Breast epithelium (tissue), 4 donors: ENCODE data around the gene PLCB4. TPM values are rescaled to one million over a fixed set of nuclear protein-coding genes. Genes with fewer than 3 reads are reported as not detected.

Source experiments
- DNase-seq, 2 donors: peaks; one replicate each; pipeline ENCODE4 v3.0.0-alpha.2; 2019; ENCODE audit warnings: low spot score in 2 of 2
- H3K27ac ChIP-seq, 2 donors: fragments of 200-600 bp; sonication (generic) in 1 of 2; one replicate each; pipeline ENCODE4 v1.5.1; 2016 to 2019; ENCODE audit warnings: mild to moderate bottlenecking in 1 of 2
- H3K27me3 ChIP-seq, 2 donors: fragments of 200-600 bp; sonication (generic) in 1 of 2; one replicate each; pipeline versions ENCODE4 v1.5.1 to v1.6.0; 2017 to 2019; ENCODE audit warnings: control low read depth in 1 of 2, mild to moderate bottlenecking in 1 of 2
- H3K36me3 ChIP-seq: fragments of 200-600 bp; one replicate; pipeline ENCODE4 v1.5.1; 2019
- H3K4me1 ChIP-seq, 2 donors: fragments of 200-600 bp; sonication (generic); one replicate each; pipeline ENCODE4 v1.5.1; 2016 to 2019; ENCODE audit warnings: control low read depth in 1 of 2
- H3K4me3 ChIP-seq, 3 donors: fragments of 200-600 bp; sonication (generic); 1 replicate in 2 of 3; 2 replicates in 1 of 3; pipeline ENCODE4 v1.5.1; 2016 to 2019; ENCODE audit warnings: mild to moderate bottlenecking in 3 of 3, moderate library complexity in 2 of 3
- H3K9me3 ChIP-seq, 2 donors: fragments of 200-600 bp; sonication (generic) in 1 of 2; one replicate each; pipeline ENCODE4 v1.5.1; 2016 to 2019; ENCODE audit warnings: control low read depth in 1 of 2
- POLR2A ChIP-seq: fragments of 450-650 bp; IDR thresholded peaks from one replicate; pipeline ENCODE4 v1.6.1; 2016; ENCODE audit warnings: antibody characterized with exemption, mild to moderate bottlenecking, moderate library complexity
- POLR2AphosphoS5 ChIP-seq, 3 donors: sonication (generic); formaldehyde crosslinking; IDR thresholded peaks; one replicate each; pipeline ENCODE4 v1.6.1; 2017; ENCODE audit warnings: antibody characterized with exemption in 3 of 3
- intact Hi-C: fragments of 100-400 bp; cut with DNase I; formaldehyde crosslinking; loops from one replicate; pipeline ENCODE4 v1.15.1; 2023; ENCODE audit warnings: low total_unique reads
- total RNA-seq, 3 donors: library from RNA; depleted of rRNA; stranded (reverse); fragments of >200 nt; gene quantifications; one replicate each; pipeline ENCODE4 v1.1.0, GENCODE V29; 2016
- TF ChIP-seq, protein P1 (sequence below), 3 donors: fragments of 450-650 bp; IDR thresholded peaks; one replicate each; pipeline ENCODE4 v1.5.1; 2016 to 2017; ENCODE audit warnings: antibody characterized with exemption in 3 of 3, mild to moderate bottlenecking in 3 of 3, moderate library complexity in 3 of 3

The PLCB4 gene
- total RNA-seq, 3 donors from 2014 or later: 9.4 to 17.7 (median 13.0) TPM

- Histone ChIP-seq H3K4me3 (no peak overlapping the region), H3K9me3 (no peaks in the 10 kb centered on the region), H3K27me3 (no peaks in the 10 kb centered on the region), H3K36me3 (no peaks in the 10 kb centered on the region), H3K4me1 (no peaks in the 10 kb centered on the region), H3K27ac (no peak overlapping the region)
- intact Hi-C loops: no loop called here
- TF ChIP-seq, protein P1, sequence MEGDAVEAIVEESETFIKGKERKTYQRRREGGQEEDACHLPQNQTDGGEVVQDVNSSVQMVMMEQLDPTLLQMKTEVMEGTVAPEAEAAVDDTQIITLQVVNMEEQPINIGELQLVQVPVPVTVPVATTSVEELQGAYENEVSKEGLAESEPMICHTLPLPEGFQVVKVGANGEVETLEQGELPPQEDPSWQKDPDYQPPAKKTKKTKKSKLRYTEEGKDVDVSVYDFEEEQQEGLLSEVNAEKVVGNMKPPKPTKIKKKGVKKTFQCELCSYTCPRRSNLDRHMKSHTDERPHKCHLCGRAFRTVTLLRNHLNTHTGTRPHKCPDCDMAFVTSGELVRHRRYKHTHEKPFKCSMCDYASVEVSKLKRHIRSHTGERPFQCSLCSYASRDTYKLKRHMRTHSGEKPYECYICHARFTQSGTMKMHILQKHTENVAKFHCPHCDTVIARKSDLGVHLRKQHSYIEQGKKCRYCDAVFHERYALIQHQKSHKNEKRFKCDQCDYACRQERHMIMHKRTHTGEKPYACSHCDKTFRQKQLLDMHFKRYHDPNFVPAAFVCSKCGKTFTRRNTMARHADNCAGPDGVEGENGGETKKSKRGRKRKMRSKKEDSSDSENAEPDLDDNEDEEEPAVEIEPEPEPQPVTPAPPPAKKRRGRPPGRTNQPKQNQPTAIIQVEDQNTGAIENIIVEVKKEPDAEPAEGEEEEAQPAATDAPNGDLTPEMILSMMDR (IDR thresholded peaks at IDR 0.05): no peak
- no peak for TF ChIP-seq POLR2AphosphoS5 (IDR thresholded peaks at IDR 0.05)
- DNase-seq: no peak
These were observed 424.9 kb downstream of the PLCB4 start for GRCh38 chr20:9493803-9494202.

DNA sequence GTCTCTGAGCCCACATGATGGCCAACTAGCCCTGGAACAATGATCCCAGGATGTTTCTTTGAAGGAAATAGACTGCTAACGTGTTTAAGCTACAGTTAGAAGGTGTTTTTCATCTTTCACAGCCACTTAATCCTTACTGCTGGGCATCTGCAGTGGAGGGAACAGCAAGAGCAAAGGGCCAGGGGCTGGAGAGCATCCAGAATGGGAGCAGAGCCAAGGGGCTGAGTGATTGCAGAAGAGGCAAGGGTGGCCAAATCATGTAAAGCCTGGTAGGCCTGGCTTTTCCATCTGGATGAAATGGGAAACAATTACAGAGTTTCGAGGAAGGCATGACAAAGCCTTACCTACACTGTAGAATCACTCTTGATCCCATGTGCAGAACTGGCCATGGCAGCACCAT, 426.8 kb downstream of the PLCB4 start:
- no peak for DNase-seq
- H3K9me3 ChIP-seq: no peaks in the 10 kb centered on the region
- no peak overlapping the region for H3K4me3 ChIP-seq
- TF ChIP-seq, protein P1 (IDR thresholded peaks at IDR 0.05): no peak
- TF ChIP-seq POLR2AphosphoS5 (IDR thresholded peaks at IDR 0.05) (no peak), POLR2A (no peak)
- no peak overlapping the region for H3K27ac ChIP-seq
- intact Hi-C loops: no loop called here
- no peaks in the 10 kb centered on the region for H3K27me3 ChIP-seq
- no peaks in the 10 kb centered on the region for H3K36me3 ChIP-seq
- no peaks in the 10 kb centered on the region for H3K4me1 ChIP-seq

DNA sequence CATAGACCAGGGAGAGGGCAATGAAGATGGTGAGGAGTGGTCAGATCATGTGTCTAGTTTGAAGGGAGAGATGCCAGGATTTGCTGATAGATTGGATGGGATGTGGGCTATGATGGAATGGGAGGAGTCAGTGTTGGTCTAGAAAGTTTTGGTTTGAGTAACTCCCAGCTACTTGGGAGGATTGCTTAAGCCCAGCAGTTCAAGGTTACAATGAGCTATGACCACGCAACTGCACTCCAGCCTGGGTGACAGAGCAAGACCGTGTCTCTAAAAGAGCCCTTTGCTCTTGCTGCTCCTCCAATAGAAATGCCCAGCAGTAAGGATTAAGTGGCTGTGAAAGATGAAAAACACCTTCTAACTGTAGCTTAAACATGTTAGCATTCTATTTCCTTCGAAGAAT, 427.3 kb downstream of the PLCB4 start:
- DNase-seq: no peak
- no peaks in the 10 kb centered on the region for H3K4me1 ChIP-seq
- no peaks in the 10 kb centered on the region for H3K9me3 ChIP-seq
- no peaks in the 10 kb centered on the region for H3K36me3 ChIP-seq
- intact Hi-C loops: no loop called here
- TF ChIP-seq, protein P1 (IDR thresholded peaks at IDR 0.05): no peak
- TF ChIP-seq POLR2A (no peak), POLR2AphosphoS5 (IDR thresholded peaks at IDR 0.05) (no peak)
- no peaks in the 10 kb centered on the region for H3K27me3 ChIP-seq
- no peak overlapping the region for H3K4me3 ChIP-seq
- no peak overlapping the region for H3K27ac ChIP-seq

DNA sequence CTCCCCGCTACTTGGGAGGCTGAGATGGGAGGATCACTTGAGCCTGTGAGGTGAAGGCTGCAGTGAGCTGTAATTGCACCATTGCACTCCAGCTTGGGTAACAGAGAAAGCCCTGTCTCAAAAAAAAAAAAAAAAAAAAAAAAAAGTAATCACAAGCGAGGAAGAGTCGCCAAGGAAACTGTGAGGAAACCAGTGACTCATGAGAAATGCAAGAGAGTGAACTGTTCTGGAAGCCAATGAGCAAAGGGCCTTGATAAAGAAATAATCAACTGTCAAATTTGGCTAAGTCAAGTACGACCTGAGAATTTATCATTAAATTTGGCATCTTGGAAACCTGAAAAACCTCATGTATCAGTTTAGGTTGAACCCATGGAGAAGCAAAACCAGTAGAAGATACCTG, 429.4 kb downstream of the PLCB4 start:
- H3K27ac ChIP-seq: no peak overlapping the region
- no peaks in the 10 kb centered on the region for H3K36me3 ChIP-seq
- no peaks in the 10 kb centered on the region for H3K27me3 ChIP-seq
- H3K4me3 ChIP-seq: no peak overlapping the region
- TF ChIP-seq, protein P1 (IDR thresholded peaks at IDR 0.05): no peak
- TF ChIP-seq POLR2A (no peak), POLR2AphosphoS5 (IDR thresholded peaks at IDR 0.05) (no peak)
- H3K4me1 ChIP-seq: no peaks in the 10 kb centered on the region
- no peak for DNase-seq
- no peaks in the 10 kb centered on the region for H3K9me3 ChIP-seq
- intact Hi-C loops: no loop called here

GRCh38 chr20:9499126-9499899, 430.4 kb downstream of the PLCB4 start:
- TF ChIP-seq POLR2A (no peak), POLR2AphosphoS5 (IDR thresholded peaks at IDR 0.05) (no peak)
- TF ChIP-seq, protein P1 (IDR thresholded peaks at IDR 0.05): no peak
- intact Hi-C loops: no loop called here
- no peaks in the 10 kb centered on the region for H3K9me3 ChIP-seq
- H3K36me3 ChIP-seq: no peaks in the 10 kb centered on the region
- DNase-seq: no peak
- H3K27ac ChIP-seq: no peak overlapping the region
- H3K27me3 ChIP-seq: no peaks in the 10 kb centered on the region
- no peaks in the 10 kb centered on the region for H3K4me1 ChIP-seq
- H3K4me3 ChIP-seq: no peak overlapping the region
